Umbilical cord (tissue), 2 donors: ENCODE results near the gene SERPINI1. TPM values are rescaled to one million over a fixed set of nuclear protein-coding genes. Genes with fewer than 3 reads are reported as not detected.

ENCODE experiments used
- DNase-seq: peaks from one replicate; pipeline ENCODE4 v3.0.0-alpha.2; 2015; ENCODE audit warnings: low spot score
- total RNA-seq: library from RNA; depleted of rRNA; stranded (reverse); fragments of >200 nt; gene quantifications from one replicate; pipeline ENCODE4 v1.2.3, GENCODE V29; 2014; ENCODE audit warnings: low replicate concordance; ENCODE audit not compliant: insufficient read depth

The SERPINI1 gene
- total RNA-seq, 1 donor from 2014 or later = 11.6 TPM

DNA sequence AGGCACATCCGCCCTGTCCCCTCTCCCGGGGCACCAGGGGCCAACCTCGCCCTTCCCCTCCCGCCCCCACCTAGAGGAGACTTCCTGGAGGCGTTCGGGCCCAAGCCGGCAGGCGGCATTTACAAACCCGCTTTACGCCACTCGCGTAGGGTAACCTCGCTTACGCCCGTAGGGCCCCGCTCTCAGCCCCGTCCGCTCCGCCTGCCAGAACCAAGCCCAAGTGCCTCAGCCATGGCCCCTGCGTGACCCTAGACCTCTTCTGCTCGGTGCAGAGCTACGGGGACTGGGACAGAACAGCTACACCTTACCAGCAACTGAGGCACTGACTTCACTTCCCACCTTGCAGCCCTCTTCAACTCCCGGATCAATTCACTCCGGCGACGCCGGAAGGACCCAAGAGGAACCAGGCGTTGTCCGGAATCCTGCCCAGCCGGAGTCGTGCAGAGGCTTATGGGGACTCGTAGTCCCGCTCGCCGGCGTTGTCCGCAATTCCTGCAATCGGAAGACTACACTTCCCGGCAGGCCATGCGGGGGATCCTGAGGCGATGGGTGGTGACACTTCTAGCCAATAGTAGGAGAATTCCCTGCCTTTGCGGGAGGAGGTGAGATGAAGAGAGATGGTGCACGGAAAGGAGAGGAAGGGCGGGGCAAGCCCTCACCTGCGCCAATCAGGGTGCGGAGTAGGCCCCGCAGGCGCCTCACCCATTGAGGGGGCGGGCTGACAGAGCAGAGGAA is 856 bp upstream of the SERPINI1 start, which contains the start of gene PDCD10:
PDCD10 (minus strand) TSS at position 395 of the 735 bp plus-strand sequence. CDS start 14,735 bp downstream, outside the sequence.
- DNase-seq = peak; percentile 100

DNA sequence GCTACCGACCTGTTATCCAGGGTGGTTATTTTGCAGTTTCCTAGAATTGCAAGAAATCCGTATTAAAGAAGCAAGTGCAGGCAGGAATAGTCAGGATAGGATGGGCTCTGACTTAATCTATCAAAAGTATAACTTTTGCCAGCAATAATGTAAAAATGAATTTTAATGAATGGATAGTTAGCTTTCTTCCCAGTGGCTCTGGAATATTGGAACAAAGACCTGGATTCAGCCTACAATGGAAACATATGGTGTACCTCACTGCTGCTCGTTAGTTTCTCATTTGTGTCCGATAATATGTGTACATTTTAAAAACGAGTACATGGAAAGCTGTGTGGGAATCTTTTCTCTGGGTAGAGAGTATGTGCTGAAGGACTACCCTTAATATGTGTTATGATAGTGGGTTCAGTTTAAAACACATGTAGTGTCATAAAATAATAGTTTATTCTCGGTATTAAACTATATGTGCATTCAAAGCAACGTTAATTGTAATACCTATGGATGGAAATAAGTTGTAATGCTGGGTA is 805 bp downstream of the SERPINI1 start:
- no peak for DNase-seq

DNA sequence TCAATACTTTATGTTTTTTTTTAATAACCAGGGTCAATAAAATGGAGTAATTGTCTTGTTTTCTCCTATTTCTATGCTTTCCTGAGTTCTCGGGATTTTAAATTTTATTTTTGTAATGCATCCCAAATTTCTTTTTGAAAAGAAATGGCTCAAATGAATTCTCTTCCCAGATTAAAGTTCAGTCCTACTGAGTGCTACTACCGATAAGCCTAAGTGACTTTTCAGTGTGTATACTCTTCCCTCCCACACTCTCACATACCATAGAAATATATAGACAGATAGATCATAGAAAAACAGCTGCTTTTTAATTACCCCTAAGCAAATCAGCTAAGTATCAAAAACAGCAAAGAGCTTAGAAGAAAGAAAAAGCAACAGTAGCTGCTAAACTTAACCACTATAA is 1.5 kb downstream of the SERPINI1 start:
- no peak for DNase-seq

DNA sequence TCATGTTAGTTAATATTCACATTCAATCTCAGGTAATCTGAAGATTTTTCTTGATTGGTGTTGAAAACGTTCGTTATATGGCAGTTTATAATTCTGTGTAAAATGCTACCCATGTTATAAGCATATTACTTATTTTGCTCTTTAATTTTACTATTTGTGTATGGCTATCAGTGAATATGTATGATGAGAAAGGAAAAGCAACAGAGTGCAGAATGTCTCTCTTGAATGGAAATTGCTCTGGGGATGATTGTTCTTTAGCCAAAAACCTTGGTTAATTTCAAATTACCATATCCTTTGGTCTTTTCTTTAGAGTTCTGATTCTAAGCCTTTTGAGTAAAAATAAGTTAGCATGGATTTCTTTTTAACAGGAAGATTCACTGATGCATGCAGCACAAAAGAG is 2.5 kb downstream of the SERPINI1 start:
- no peak for DNase-seq

DNA sequence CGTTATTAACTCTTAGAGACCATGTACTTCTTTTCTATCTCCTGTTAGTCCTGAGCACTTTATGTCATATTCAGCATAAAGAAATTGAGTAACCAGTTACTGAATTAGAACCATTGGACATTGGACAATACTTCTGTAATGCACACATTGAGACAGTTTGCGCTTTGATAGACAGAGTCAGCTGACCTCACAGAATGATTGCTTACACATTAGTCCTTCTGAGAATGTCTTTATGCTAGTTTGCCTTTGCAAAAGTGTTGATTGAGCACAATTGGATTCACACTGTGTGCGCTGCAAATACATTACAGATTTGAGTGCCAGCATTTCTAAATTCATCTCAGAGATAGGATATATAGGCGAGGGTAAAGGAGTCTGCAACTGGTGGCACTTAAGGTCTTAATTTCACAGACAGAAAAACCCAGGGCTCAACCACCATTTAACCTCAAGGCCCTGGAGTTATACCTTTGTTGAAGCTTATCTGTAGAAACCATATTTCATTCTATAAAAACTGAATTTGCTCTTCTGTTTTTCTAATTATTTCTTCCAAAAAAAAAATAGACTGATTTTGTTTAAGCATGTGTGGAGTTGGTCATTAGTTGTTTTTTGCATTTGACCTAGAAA is 3.8 kb downstream of the SERPINI1 start:
- no peak for DNase-seq

DNA sequence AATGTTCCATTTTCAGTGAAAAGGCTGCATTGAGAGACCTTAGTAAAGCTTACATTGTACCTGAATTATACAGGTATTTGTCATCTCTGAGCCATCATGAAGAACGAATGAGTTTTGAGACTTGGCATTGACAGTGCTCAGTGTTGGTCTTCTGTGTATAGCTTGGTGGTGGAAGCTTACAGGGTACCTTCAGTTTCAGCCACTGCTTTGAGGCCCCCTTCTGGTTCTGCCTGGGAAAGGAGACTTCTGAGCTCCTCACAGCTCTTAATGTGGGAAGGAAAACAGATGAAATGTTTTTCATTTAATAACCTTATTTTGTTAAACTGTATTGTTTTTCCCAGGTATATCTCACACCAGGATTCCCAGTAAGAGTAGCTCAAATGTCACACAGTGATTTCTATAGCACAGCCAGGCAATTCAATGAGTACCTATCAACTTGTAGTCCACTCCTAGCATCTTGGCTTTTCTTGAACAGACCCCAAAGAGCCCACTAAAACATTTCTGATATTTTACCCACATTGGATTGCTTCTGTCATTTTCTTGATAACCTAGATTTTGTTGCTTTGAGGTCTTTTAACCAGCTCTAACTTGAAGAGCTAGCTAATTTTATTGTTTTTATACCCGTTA is 5.6 kb downstream of the SERPINI1 start:
- DNase-seq = peak; percentile 46

DNA sequence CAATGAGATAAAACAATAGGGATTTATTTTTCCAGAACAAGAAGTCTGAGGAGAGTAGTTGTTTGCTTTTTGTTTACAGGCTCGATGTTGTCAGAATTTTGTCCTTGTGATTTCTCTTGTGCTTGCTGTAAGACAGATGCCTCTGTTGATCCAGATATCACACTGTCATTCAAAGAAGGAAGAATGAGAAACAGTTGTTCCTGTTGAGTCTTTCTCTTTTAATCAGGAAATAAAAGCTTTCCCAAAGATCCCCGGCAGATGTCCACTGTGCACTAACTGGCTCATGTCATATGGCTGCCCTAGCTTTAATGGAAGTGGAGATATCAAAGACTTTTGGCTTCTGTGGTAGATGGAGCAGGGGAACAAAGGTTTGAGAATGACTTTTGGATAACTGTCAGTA is 6.8 kb downstream of the SERPINI1 start:
- no peak for DNase-seq

DNA sequence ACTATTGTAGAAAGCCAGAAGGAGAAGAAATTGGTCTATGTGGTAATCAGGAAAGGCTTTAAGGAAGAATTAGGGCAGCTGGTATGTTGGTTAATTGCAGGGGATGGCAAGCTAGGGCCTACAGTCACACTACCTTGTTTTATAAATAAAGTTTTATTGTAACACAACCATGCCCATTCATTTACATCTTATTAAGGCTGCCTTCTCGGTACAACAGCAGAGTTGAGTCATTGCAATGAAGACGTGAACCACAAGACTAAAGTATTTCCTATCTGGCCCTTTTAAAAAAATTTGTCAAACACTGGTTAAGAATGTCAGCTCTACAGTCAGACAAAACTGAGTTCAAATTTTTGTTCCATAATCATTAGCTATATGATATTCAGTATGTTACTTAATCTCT is 8.3 kb downstream of the SERPINI1 start:
- DNase-seq = no peak

DNA sequence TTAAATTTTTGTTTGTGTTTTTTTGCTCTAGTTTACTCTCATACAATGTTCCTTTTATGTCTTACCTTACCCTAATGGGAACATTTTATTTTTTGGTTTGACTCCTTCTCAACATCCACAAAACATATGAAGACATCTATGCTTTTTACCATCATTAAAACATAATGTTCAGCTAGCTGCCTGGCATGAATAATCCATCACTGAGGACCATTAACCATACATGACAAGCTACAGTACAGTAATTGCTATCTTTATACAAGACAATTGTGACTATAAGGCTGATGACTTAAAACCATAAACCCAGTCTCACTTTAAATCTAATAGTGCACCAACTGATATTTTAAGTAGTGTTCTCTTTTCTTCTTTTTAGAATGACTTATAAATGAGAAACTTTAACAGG is 13.7 kb downstream of the SERPINI1 start:
- no peak for DNase-seq

DNA sequence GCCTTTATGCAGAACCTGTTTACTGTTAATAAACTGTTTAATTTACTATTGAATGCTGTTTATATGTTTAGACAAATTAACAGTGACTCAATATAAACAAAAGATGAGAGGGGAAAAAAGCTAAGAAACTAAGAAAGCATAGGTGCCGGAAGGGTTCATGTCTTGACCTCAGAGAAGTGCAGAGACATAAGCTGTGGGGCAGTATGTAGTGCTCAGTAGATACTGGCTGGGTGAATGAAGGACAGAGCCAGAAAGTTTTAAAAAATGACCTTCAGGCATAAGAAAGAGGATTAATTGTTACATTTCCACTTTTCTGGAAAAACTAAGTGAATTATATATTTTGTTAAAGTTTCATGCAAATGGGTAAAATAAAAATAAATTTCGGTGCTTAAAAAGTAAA is 14.2 kb downstream of the SERPINI1 start:
- no peak for DNase-seq

DNA sequence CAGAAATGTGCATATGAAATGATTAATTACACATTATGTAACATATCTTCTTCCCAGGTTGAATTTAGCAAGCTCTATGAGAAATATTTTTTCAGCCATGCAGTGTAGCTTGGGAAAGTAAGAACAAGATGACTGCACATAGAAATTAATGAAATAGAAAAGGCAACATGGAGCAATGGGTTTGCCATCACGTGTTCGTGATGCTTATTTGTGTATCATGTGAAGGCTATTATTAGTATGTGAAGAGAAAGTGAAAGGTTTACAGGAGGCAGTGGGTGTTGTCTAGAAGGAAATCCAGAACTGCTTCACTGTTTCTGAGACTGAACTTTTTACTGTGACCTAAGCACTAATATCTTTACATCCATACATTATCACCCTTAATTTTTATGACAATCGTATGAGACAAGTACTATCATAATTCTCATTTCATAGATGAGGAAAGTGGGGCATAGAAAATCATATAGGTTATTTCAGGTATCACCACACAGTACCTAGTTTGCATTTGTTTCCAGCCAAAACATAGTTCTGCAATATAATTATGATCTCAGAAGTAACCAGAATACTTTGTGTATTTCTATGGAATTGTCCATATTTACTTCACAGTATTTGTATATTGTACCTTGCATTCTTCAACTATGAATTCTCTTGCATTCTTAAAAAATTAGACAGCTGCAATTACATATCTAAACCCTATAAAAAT is 14.9 kb downstream of the SERPINI1 start:
- no peak for DNase-seq

DNA sequence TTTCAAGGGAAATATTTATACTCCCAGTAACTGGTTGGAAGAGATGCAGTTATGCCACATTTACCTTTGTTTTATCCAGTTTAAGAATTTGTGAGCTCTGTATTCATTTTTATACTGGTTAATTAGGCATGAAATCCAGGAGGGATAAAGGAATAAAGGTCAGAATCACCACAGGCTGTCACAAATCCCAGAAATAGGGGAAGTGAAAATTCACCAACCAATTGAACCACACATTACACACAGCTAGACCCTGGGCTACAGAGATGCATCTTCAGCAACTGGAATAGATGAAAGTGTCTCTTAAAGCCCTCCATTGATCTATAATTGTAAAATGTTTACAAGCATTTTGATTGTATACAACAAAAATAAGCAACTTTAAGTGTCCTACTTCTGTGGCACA is 18.5 kb downstream of the SERPINI1 start:
- no peak for DNase-seq

DNA sequence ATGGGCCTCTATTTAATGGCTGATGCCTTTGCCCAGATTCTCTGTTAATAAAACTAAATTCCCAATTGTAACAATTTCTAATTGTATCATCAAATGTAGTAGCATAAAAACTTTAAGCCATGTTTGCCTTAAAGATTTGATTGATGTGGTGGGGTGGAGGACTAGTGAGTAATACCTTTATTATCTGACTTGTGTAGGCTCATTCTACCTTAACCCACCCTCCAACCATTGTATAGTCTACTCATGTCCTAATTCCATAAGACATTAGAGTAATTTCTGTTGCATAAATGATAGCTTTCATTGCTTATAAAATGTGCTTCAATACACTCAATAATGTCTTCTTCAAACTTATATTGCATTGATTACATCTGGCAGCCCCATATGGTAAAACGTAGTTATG is 25.8 kb downstream of the SERPINI1 start:
- no peak for DNase-seq

DNA sequence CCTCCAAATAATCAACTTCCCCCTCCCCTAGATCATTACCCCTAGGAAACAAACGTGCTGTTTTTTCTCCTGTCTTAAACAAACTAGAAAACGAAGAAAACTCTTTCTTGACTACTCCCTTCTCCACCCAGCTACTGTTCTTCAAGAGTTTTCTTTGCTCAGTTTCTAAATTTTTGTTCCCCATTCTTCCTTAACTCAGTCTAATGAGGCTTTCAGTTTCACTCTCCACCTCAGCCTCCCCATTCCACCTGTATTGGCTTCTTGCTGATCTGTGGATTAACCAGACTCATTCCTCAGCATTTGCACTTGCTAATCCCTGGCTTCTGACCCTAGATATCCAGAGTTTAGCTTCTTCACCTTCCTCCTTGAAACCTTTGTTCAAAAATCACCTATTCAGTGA is 26.8 kb downstream of the SERPINI1 start:
- no peak for DNase-seq

DNA sequence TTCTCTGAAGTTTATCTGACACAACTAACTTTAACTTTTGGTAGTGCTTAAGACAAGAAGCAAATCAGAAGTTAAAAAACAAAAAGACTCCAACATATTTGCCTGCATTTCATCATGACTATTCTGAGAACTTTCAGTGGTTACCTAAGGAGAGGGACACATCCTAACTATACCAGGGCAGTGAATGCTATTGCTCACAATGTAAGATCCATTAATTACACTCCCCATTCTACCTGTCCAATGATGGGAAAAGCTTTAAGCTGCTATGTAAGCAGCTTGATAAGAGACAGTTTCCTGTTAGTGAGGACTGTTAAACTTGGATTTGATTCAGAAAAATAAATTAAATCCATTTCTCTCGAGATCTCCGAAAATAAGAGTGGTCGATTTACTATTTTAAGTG is 37.5 kb downstream of the SERPINI1 start:
- no peak for DNase-seq

DNA sequence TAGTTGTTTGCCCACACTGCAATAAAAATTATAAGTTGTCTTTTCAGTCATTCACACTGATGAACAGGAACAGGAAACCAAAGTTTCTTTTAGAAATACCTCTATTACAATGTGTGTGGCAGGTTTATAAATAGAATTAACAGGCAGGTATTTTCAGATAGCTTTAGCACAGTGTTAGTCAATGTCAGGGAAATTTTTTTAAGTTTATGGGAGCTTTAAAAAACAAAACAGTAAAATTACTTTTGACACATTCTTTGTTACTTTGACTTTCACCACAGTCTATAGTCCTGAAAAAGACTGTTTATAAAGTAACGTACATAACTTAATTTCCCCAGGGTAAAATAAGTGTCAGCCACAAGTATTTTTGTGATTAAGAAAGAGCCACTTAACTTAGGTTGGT is 38.1 kb downstream of the SERPINI1 start:
- DNase-seq = no peak

DNA sequence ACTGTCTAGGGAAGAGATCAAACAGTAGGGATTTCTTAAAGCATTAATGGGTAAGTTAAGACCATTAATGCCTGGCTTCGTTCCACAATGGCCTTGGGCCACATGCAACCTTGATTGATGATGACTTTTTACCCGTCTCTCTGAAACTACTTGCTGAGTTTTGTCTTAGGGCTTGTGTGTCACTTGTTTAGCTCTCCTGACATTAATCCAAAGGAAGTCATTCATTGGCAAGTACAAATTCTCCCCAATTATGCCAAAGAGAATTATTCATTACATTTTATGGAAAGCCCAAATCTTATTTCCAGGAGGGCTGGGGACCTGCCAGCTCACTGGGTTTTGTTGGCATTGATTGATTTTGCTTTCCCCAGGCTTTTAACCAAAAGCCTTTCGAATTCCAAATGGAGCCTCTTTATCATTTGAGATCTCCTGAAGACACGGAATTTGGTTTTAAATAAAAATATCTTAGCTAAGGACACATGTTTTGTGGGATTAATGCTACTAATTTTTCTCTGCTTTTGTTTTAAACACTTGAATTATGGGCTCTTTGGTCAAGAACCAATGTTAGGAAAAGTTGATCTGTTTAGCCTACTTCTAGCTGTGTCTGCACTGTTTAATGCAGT is 40.7 kb downstream of the SERPINI1 start:
- no peak for DNase-seq

DNA sequence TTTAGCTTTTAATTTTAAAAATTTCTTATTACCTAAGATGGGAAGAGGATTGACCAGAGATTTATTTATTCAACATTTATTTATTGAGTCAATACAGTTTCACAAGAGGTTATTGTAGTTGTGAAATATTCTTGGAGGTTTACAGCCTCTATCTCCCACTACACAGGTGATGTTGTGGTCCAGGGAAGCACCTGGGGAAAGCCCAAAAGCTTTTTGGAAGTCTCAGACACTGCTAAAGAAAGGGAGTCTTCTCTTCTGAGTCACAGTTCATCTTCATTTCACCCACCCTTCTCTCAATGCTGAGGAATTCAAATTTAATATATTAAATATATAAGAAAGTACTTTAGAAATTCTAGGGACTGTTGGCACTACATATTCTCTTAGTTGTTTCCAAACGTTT is 41.8 kb downstream of the SERPINI1 start:
- DNase-seq = no peak

DNA sequence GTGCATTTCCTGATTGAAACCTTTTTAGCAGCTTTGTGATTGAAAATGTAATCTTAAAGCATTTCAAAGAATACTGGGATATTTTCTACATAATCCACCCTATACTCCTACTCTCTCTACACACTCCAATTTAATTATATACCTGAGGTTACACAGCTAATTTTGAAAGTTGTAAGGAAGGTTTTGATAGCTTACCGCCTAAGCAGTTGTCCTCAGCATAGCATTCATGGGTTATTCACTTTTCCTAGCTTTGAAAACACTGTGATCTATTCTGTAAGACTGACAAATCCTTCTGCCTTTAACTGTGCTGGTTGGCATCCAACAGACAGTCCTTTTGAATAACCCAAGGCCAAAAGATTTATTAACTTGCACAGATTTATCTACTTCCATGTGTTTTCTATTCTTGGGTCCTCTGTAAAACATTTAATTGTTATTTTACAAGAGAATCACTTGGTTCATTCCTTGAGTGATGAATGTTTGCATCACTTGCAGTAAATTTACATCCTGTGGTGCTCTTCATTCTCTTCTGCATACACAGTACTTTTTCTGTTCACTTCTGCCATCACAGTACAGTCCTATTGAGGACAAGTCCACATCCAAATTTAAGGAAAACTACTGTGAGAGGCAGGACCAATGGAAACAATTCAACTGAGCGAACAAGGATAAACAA is 44.8 kb downstream of the SERPINI1 start:
- no peak for DNase-seq

DNA sequence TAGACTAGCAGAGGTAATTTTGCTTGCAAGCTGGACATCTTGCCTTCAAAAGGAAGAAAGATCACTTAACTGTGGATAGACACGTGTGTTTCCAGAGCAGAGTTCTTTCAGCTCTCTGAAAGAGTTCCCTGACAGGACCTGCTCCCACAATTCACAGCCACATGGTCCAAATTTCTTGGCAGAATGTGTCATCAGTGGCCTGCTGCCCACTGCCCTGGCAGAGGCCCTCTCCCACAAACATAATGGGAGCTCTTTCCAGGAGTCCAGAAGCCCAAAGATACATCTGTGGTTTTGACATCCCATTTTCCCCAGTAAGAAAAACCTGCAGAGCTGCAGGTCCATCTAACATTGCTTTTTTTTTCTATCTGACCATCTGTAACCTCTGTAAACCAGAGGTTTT is 48.3 kb downstream of the SERPINI1 start:
- DNase-seq = no peak

DNA sequence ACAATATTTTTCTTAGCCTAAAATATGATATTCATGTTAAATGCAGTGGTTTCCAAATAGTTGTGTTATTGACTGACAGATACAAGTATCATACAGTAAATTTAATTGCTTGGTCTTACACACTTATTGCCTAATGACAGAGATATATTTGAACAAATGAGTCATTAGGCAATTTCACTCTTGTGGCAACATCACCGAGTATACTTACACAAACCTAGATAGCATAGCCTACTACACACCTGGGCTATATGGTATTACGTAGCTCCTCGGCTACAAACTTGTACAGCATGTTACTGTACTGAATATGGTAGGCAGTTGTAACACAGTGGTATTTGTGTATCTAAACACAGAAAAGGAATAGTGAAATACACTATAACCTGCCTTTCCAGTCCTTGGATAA is 50.3 kb downstream of the SERPINI1 start:
- no peak for DNase-seq
